OCI-LY3 (cell line): ENCODE measurements around the gene SHBG.

Experiments
- EZH2phosphoT487 ChIP-seq: fragments of 200-600 bp; shearing (Covaris generic); IDR thresholded peaks from 2 replicates; pipeline ENCODE4 v1.6.1; 2018; ENCODE audit warnings: antibody characterized with exemption, mixed run types, low read depth
- TF ChIP-seq, protein P1 (sequence below): fragments of 200-600, 300-600 bp; sonication (generic); IDR thresholded peaks from 2 replicates; pipeline ENCODE4 v1.5.1; 2014; ENCODE audit warnings: antibody characterized with exemption, low read length, low read depth

DNA sequence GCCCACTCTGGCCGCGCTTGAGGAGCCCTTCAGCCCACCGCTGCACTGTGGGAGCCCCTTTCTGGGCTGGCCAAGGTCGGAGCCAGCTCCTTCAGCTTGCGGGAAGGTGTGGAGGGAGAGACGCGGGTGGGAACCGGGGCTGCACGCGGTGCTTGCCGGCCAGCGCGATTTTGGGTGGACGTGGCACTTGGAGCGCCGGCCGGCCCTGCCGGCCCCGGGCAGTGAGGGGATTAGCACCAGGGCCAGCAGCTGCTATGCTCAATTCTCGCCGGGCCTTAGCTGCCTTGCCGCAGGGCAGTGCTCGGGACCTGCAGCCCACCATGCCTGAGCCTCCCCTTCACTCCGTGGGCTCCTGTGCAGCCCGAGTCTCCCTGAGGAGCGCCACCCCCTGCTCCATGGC lies 10.8 kb downstream of the SHBG start:
- TF ChIP-seq EZH2phosphoT487: no peak
- TF ChIP-seq, protein P1, sequence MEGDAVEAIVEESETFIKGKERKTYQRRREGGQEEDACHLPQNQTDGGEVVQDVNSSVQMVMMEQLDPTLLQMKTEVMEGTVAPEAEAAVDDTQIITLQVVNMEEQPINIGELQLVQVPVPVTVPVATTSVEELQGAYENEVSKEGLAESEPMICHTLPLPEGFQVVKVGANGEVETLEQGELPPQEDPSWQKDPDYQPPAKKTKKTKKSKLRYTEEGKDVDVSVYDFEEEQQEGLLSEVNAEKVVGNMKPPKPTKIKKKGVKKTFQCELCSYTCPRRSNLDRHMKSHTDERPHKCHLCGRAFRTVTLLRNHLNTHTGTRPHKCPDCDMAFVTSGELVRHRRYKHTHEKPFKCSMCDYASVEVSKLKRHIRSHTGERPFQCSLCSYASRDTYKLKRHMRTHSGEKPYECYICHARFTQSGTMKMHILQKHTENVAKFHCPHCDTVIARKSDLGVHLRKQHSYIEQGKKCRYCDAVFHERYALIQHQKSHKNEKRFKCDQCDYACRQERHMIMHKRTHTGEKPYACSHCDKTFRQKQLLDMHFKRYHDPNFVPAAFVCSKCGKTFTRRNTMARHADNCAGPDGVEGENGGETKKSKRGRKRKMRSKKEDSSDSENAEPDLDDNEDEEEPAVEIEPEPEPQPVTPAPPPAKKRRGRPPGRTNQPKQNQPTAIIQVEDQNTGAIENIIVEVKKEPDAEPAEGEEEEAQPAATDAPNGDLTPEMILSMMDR: no peak
